ENCODE results near the gene CIDEA. TPM values are rescaled to one million over a fixed set of nuclear protein-coding genes. Genes with fewer than 3 reads are reported as not detected.
"Not testable (repeated sequence)": the region's sequence is repeated elsewhere in the genome, so short reads cannot be mapped to it uniquely, and the experiment has no call there.

Gene CIDEA
- total RNA-seq, 1 experiment from 2014 or later, result not detected

- H3K4me3 Mint-ChIP-seq; H2BK120ac ChIP-seq (ENCODE audit: low read depth, low read length, poor library complexity, severe bottlenecking): not testable (repeated sequence)
Observed at GRCh38 chr18:12212308-12212707, 41.9 kb upstream of the CIDEA start.

GRCh38 chr18:12214296-12215005 is 39.7 kb upstream of the CIDEA start:
- not testable (repeated sequence) for H3K4me3 Mint-ChIP-seq; H3K56ac ChIP-seq (ENCODE audit: insufficient read length, low read depth, low read length); H4K5ac ChIP-seq (ENCODE audit: insufficient read length, low read depth, low read length); H3K79me2 ChIP-seq (ENCODE audit: insufficient read depth, low read length); H3K4me2 ChIP-seq (ENCODE audit: insufficient read depth, insufficient read length, low read length); H3K18ac ChIP-seq (ENCODE audit: insufficient read length, low read depth, low read length); H3K9me3 Mint-ChIP-seq; H2BK15ac ChIP-seq (ENCODE audit: low read depth, low read length); H3K4me1 ChIP-seq (ENCODE audit: insufficient read depth, low read length); H3K79me1 ChIP-seq (ENCODE audit: insufficient read depth, low read depth, low read length, poor library complexity, severe bottlenecking); H3K23me2 ChIP-seq (ENCODE audit: insufficient read length, low read depth, low read length, poor library complexity, severe bottlenecking); H2BK20ac ChIP-seq (ENCODE audit: low read depth, low read length, poor library complexity, severe bottlenecking); H3K27me3 Mint-ChIP-seq (ENCODE audit: low read depth); H2AK5ac ChIP-seq (ENCODE audit: insufficient read length, low read length); H3K4ac ChIP-seq (ENCODE audit: low read depth, low read length); H3K4me1 Mint-ChIP-seq; H3K14ac ChIP-seq (ENCODE audit: insufficient read depth, low read length); DNase-seq; H3K36me3 Mint-ChIP-seq (ENCODE audit: insufficient read depth in 1 of 3, low read depth in 3 of 3); H2AFZ ChIP-seq (ENCODE audit: low read length); H3K27ac ChIP-seq (ENCODE audit: insufficient read length, low read depth, low read length); H2BK12ac ChIP-seq (ENCODE audit: insufficient read length, low read depth, low read length); H3K27me3 ChIP-seq (ENCODE audit: insufficient read depth, low read length); H2BK5ac ChIP-seq (ENCODE audit: insufficient read length, low read length); H4K91ac ChIP-seq (ENCODE audit: insufficient read length, low read depth, low read length); H3K23ac ChIP-seq (ENCODE audit: insufficient read length, low read depth, low read length); H2BK120ac ChIP-seq (ENCODE audit: low read depth, low read length, poor library complexity, severe bottlenecking); H3T11ph ChIP-seq (ENCODE audit: low read length); H4K20me1 ChIP-seq (ENCODE audit: control insufficient read depth, insufficient read depth, insufficient read length); H3K9ac ChIP-seq (ENCODE audit: extremely low read depth, insufficient read length, low read length); H3K27ac Mint-ChIP-seq; H3K9me3 ChIP-seq (ENCODE audit: control insufficient read depth, low read depth, low read length); H4K8ac ChIP-seq (replicated peaks; ENCODE audit: insufficient read length, low read depth, low read length)
- no CpG with 5 or more reads among the region's 1 CpG for WGBS (ENCODE audit: extremely low coverage, insufficient read length, low lambda C conversion rate)

More at GRCh38 chr18:12212308-12212707, 41.9 kb upstream of the CIDEA start:
- H3K4me1 ChIP-seq (ENCODE audit: insufficient read depth, low read length); H3K18ac ChIP-seq (ENCODE audit: insufficient read length, low read depth, low read length); H3K27ac ChIP-seq (ENCODE audit: insufficient read length, low read depth, low read length); H4K20me1 ChIP-seq (ENCODE audit: control insufficient read depth, insufficient read depth, insufficient read length); H2AFZ ChIP-seq (ENCODE audit: low read length); H3K4ac ChIP-seq (ENCODE audit: low read depth, low read length); H3K27ac Mint-ChIP-seq; H3K79me1 ChIP-seq (ENCODE audit: insufficient read depth, low read depth, low read length, poor library complexity, severe bottlenecking); H3K14ac ChIP-seq (ENCODE audit: insufficient read depth, low read length); H3K27me3 Mint-ChIP-seq (ENCODE audit: low read depth); H3K79me2 ChIP-seq (ENCODE audit: insufficient read depth, low read length); H4K8ac ChIP-seq (replicated peaks; ENCODE audit: insufficient read length, low read depth, low read length); H3K23me2 ChIP-seq (ENCODE audit: insufficient read length, low read depth, low read length, poor library complexity, severe bottlenecking); H2BK20ac ChIP-seq (ENCODE audit: low read depth, low read length, poor library complexity, severe bottlenecking); H4K91ac ChIP-seq (ENCODE audit: insufficient read length, low read depth, low read length); H3K9me3 Mint-ChIP-seq; H3K36me3 Mint-ChIP-seq (ENCODE audit: insufficient read depth in 1 of 3, low read depth in 3 of 3); H3K4me1 Mint-ChIP-seq; H3K23ac ChIP-seq (ENCODE audit: insufficient read length, low read depth, low read length); H4K5ac ChIP-seq (ENCODE audit: insufficient read length, low read depth, low read length); H2AK5ac ChIP-seq (ENCODE audit: insufficient read length, low read length); H2BK5ac ChIP-seq (ENCODE audit: insufficient read length, low read length); H3T11ph ChIP-seq (ENCODE audit: low read length); H3K9ac ChIP-seq (ENCODE audit: extremely low read depth, insufficient read length, low read length); H3K27me3 ChIP-seq (ENCODE audit: insufficient read depth, low read length); DNase-seq; H3K4me2 ChIP-seq (ENCODE audit: insufficient read depth, insufficient read length, low read length); H3K56ac ChIP-seq (ENCODE audit: insufficient read length, low read depth, low read length); H3K9me3 ChIP-seq (ENCODE audit: control insufficient read depth, low read depth, low read length); H2BK15ac ChIP-seq (ENCODE audit: low read depth, low read length); H2BK12ac ChIP-seq (ENCODE audit: insufficient read length, low read depth, low read length): not testable (repeated sequence)
- WGBS (ENCODE audit: extremely low coverage, insufficient read length, low lambda C conversion rate), result no CpG with 5 or more reads among the region's 1 CpG
